ENCODE measurements around the gene STMN3.

GRCh38 chr20:63653041-63653973, at the start of gene STMN3:
- TF ChIP-seq ZNF23 (tag by site-specific recombination; IDR thresholded peaks at IDR 0.05; ENCODE audit: borderline replicate concordance) (no peak), ZNF324 (tag by site-specific recombination; IDR thresholded peaks at IDR 0.05) (no peak), ZNF114 (tag by site-specific recombination; IDR thresholded peaks at IDR 0.05) (no peak), YY1 (tag by site-specific recombination; IDR thresholded peaks at IDR 0.05) (no peak; the same call in 1 of the 2 replicates), REPIN1 (tag by site-specific recombination; IDR thresholded peaks at IDR 0.05; ENCODE audit: low read depth) (no peak), ZNF2 (tag by site-specific recombination; IDR thresholded peaks at IDR 0.05) (peak; percentile 39; the same call in 1 of the 2 replicates), PRDM4 (tag by site-specific recombination; IDR thresholded peaks at IDR 0.05) (0 out of 2 replicates have a peak, but pooled peaks have one; percentile 21), ZNF274 (IDR thresholded peaks at IDR 0.05; ENCODE audit: low read length) (no peak), ZNF274 (tag by site-specific recombination; IDR thresholded peaks at IDR 0.05; ENCODE audit: borderline replicate concordance) (no peak), ZNF311 (tag by site-specific recombination; IDR thresholded peaks at IDR 0.05; ENCODE audit: borderline replicate concordance) (no peak)

All from HEK293 (cell line).